ENCODE data around the gene ATXN10. TPM values are rescaled to one million over a fixed set of nuclear protein-coding genes. Genes with fewer than 3 reads are reported as not detected.

The ATXN10 gene
- total RNA-seq, 2 donors from 2014 or later = 74.0 to 97.0 TPM

- H3K27me3 Mint-ChIP-seq = no peaks in the 10 kb centered on the region
- peaks cover 28 to 33% of the 10 kb centered on the region in 2 donors for H3K4me1 Mint-ChIP-seq (ENCODE audit: low read depth in 2 of 2)
- peaks cover 4% of the 10 kb centered on the region for H3K36me3 Mint-ChIP-seq
- H3K9me3 Mint-ChIP-seq = no peaks in the 10 kb centered on the region
- H3K4me3 Mint-ChIP-seq = no peak overlapping the region
- no peak for DNase-seq (ENCODE audit: low spot score)
- H3K27ac Mint-ChIP-seq = no peak overlapping the region
- ATAC-seq = no peak
These were observed 49.3 kb downstream of the ATXN10 start for GRCh38 chr22:45720839-45721378.

GRCh38 chr22:45722006-45722405 lies 50.4 kb downstream of the ATXN10 start:
- H3K4me3 Mint-ChIP-seq = no peak overlapping the region
- peaks cover 35 to 41% of the 10 kb centered on the region in 2 donors for H3K4me1 Mint-ChIP-seq (ENCODE audit: low read depth in 2 of 2)
- DNase-seq (ENCODE audit: low spot score) (no peak), ATAC-seq (no peak)
- H3K9me3 Mint-ChIP-seq = no peaks in the 10 kb centered on the region
- no peaks in the 10 kb centered on the region for H3K27me3 Mint-ChIP-seq
- H3K36me3 Mint-ChIP-seq = peaks cover 4% of the 10 kb centered on the region
- H3K27ac Mint-ChIP-seq = no peak overlapping the region

- Mint-ChIP-seq H3K27ac (peak overlapping the region in 1 of 2 donors; percentile 54), H3K9me3 (no peaks in the 10 kb centered on the region), H3K4me1 (ENCODE audit: low read depth in 2 of 2) (peaks cover 39 to 48% of the 10 kb centered on the region in 2 donors), H3K27me3 (no peaks in the 10 kb centered on the region), H3K4me3 (no peak overlapping the region), H3K36me3 (no peaks in the 10 kb centered on the region)
- ATAC-seq (no peak), DNase-seq (ENCODE audit: low spot score) (no peak)
These were observed 54.4 kb downstream of the ATXN10 start for GRCh38 chr22:45726081-45726480.

- no peak for ATAC-seq
- H3K27me3 Mint-ChIP-seq = no peaks in the 10 kb centered on the region
- no peak overlapping the region for H3K4me3 Mint-ChIP-seq
- H3K4me1 Mint-ChIP-seq (ENCODE audit: low read depth in 2 of 2) = peaks cover 8 to 12% of the 10 kb centered on the region in 2 donors
- H3K27ac Mint-ChIP-seq = peak overlapping the region in 1 of 2 donors; percentile 61
- DNase-seq (ENCODE audit: low spot score) = no peak
- no peaks in the 10 kb centered on the region for H3K36me3 Mint-ChIP-seq
- no peaks in the 10 kb centered on the region for H3K9me3 Mint-ChIP-seq
These were observed 59.6 kb downstream of the ATXN10 start for GRCh38 chr22:45731041-45731797.

- ATAC-seq (no peak), DNase-seq (ENCODE audit: low spot score) (no peak)
- Mint-ChIP-seq H3K4me1 (ENCODE audit: low read depth in 2 of 2) (peaks cover 4 to 6% of the 10 kb centered on the region in 2 donors), H3K9me3 (no peaks in the 10 kb centered on the region), H3K27ac (no peak overlapping the region), H3K36me3 (no peaks in the 10 kb centered on the region), H3K27me3 (no peaks in the 10 kb centered on the region), H3K4me3 (no peak overlapping the region)
These were observed 60.3 kb downstream of the ATXN10 start for GRCh38 chr22:45731798-45732495.

GRCh38 chr22:45735273-45735672 lies 63.6 kb downstream of the ATXN10 start:
- Mint-ChIP-seq H3K4me3 (no peak overlapping the region), H3K27ac (no peak overlapping the region), H3K4me1 (ENCODE audit: low read depth in 2 of 2) (peaks cover 7 to 9% of the 10 kb centered on the region in 2 donors), H3K9me3 (no peaks in the 10 kb centered on the region), H3K36me3 (peaks cover 11% of the 10 kb centered on the region), H3K27me3 (no peaks in the 10 kb centered on the region)
- no peak for ATAC-seq
- DNase-seq (ENCODE audit: low spot score) = no peak

GRCh38 chr22:45738206-45738605 lies 66.6 kb downstream of the ATXN10 start:
- H3K4me1 Mint-ChIP-seq (ENCODE audit: low read depth in 2 of 2) = peaks cover 11 to 20% of the 10 kb centered on the region in 2 donors
- no peaks in the 10 kb centered on the region for H3K27me3 Mint-ChIP-seq
- H3K27ac Mint-ChIP-seq = no peak overlapping the region
- ATAC-seq (no peak), DNase-seq (ENCODE audit: low spot score) (no peak)
- H3K4me3 Mint-ChIP-seq = no peak overlapping the region
- H3K9me3 Mint-ChIP-seq = no peaks in the 10 kb centered on the region
- peaks cover 28% of the 10 kb centered on the region for H3K36me3 Mint-ChIP-seq

- ATAC-seq (no peak), DNase-seq (ENCODE audit: low spot score) (no peak)
- H3K27me3 Mint-ChIP-seq = no peaks in the 10 kb centered on the region
- H3K4me1 Mint-ChIP-seq (ENCODE audit: low read depth in 2 of 2) = peaks cover 11 to 24% of the 10 kb centered on the region in 2 donors
- H3K9me3 Mint-ChIP-seq = no peaks in the 10 kb centered on the region
- no peak overlapping the region for H3K4me3 Mint-ChIP-seq
- H3K27ac Mint-ChIP-seq = no peak overlapping the region
- peaks cover 28% of the 10 kb centered on the region for H3K36me3 Mint-ChIP-seq
These were observed 68.6 kb downstream of the ATXN10 start for GRCh38 chr22:45740236-45740635.

- H3K36me3 Mint-ChIP-seq = peaks cover 28% of the 10 kb centered on the region
- H3K4me3 Mint-ChIP-seq = no peak overlapping the region
- no peak overlapping the region for H3K27ac Mint-ChIP-seq
- peaks cover 11 to 29% of the 10 kb centered on the region in 2 donors for H3K4me1 Mint-ChIP-seq (ENCODE audit: low read depth in 2 of 2)
- no peaks in the 10 kb centered on the region for H3K9me3 Mint-ChIP-seq
- ATAC-seq (no peak), DNase-seq (ENCODE audit: low spot score) (no peak)
- no peaks in the 10 kb centered on the region for H3K27me3 Mint-ChIP-seq
These were observed 71.3 kb downstream of the ATXN10 start for GRCh38 chr22:45742866-45743450.

- no peak for ATAC-seq
- peaks cover 28% of the 10 kb centered on the region for H3K36me3 Mint-ChIP-seq
- DNase-seq (ENCODE audit: low spot score) = no peak
- no peaks in the 10 kb centered on the region for H3K9me3 Mint-ChIP-seq
- no peaks in the 10 kb centered on the region for H3K27me3 Mint-ChIP-seq
- no peak overlapping the region for H3K27ac Mint-ChIP-seq
- H3K4me3 Mint-ChIP-seq = no peak overlapping the region
- peaks cover 11 to 29% of the 10 kb centered on the region in 2 donors for H3K4me1 Mint-ChIP-seq (ENCODE audit: low read depth in 2 of 2)
These were observed 72.1 kb downstream of the ATXN10 start for GRCh38 chr22:45743687-45744086.

- no peaks in the 10 kb centered on the region for H3K27me3 Mint-ChIP-seq
- no peaks in the 10 kb centered on the region for H3K9me3 Mint-ChIP-seq
- no peak overlapping the region for H3K4me3 Mint-ChIP-seq
- ATAC-seq (no peak), DNase-seq (ENCODE audit: low spot score) (no peak)
- no peak overlapping the region for H3K27ac Mint-ChIP-seq
- peaks cover 9 to 28% of the 10 kb centered on the region in 2 donors for H3K4me1 Mint-ChIP-seq (ENCODE audit: low read depth in 2 of 2)
- H3K36me3 Mint-ChIP-seq = peaks cover 26% of the 10 kb centered on the region
These were observed 72.8 kb downstream of the ATXN10 start for GRCh38 chr22:45744442-45744841.

- Mint-ChIP-seq H3K4me1 (ENCODE audit: low read depth in 2 of 2) (peaks cover 0 to 8% of the 10 kb centered on the region in 2 donors), H3K4me3 (no peak overlapping the region), H3K27ac (no peak overlapping the region), H3K36me3 (no peaks in the 10 kb centered on the region), H3K9me3 (no peaks in the 10 kb centered on the region), H3K27me3 (no peaks in the 10 kb centered on the region)
- DNase-seq (ENCODE audit: low spot score) (no peak), ATAC-seq (no peak)
These were observed 79.0 kb downstream of the ATXN10 start for GRCh38 chr22:45750626-45751025.

GRCh38 chr22:45752036-45752435 lies 80.4 kb downstream of the ATXN10 start:
- DNase-seq (ENCODE audit: low spot score) (no peak), ATAC-seq (no peak)
- no peak overlapping the region for H3K27ac Mint-ChIP-seq
- H3K27me3 Mint-ChIP-seq = no peaks in the 10 kb centered on the region
- H3K36me3 Mint-ChIP-seq = no peaks in the 10 kb centered on the region
- peaks cover 0 to 3% of the 10 kb centered on the region in 2 donors for H3K4me1 Mint-ChIP-seq (ENCODE audit: low read depth in 2 of 2)
- H3K9me3 Mint-ChIP-seq = no peaks in the 10 kb centered on the region
- H3K4me3 Mint-ChIP-seq = no peak overlapping the region

GRCh38 chr22:45754822-45755221 lies 83.2 kb downstream of the ATXN10 start:
- H3K9me3 Mint-ChIP-seq = no peaks in the 10 kb centered on the region
- DNase-seq (ENCODE audit: low spot score) (no peak), ATAC-seq (no peak)
- no peaks in the 10 kb centered on the region for H3K27me3 Mint-ChIP-seq
- no peaks in the 10 kb centered on the region for H3K36me3 Mint-ChIP-seq
- H3K4me1 Mint-ChIP-seq (ENCODE audit: low read depth in 2 of 2) = peaks cover 0 to 6% of the 10 kb centered on the region in 2 donors
- no peak overlapping the region for H3K27ac Mint-ChIP-seq
- no peak overlapping the region for H3K4me3 Mint-ChIP-seq

Measured in natural killer cell treated with Interleukin-12 subunit alpha and Interleukin-12 subunit beta and Interleukin-15 and Interleukin-18, amount 100 ng/mL, for 72 hours (primary cell).